Measurements from ENCODE around the gene SDC3. TPM values are rescaled to one million over a fixed set of nuclear protein-coding genes. Genes with fewer than 3 reads are reported as not detected.

SDC3 gene
- total and polyA plus RNA-seq, 2 of the 8 experiments (the other 6 are each of a cell fraction or from before 2014, with no cell fraction given), result 7.0 to 27.0 TPM

GRCh38 chr1:30857062-30857461, 51.5 kb downstream of the SDC3 start:
- no peak for FAIRE-seq
- H3K14ac ChIP-seq (ENCODE audit: insufficient read length), result no peak overlapping the region
- no peaks in the 10 kb centered on the region for H3K27me3 ChIP-seq (replicated peaks in 1 of 4; ENCODE audit: control insufficient read depth in 3 of 4, extremely low read depth in 1 of 4, insufficient read depth in 3 of 4, low read length in 3 of 4)
- no peak overlapping the region for H2AFZ ChIP-seq (ENCODE audit: low read length)
- no peak overlapping the region for H2BK20ac ChIP-seq (ENCODE audit: low read length)
- no peak overlapping the region for H3K4ac ChIP-seq (replicated peaks; ENCODE audit: insufficient read length, low read depth, low read length)
- H3K4me2 ChIP-seq (ENCODE audit: insufficient read depth in 1 of 2, low read depth in 2 of 2, low read length in 2 of 2), result no peak overlapping the region
- no peaks in the 10 kb centered on the region for H3K9me3 ChIP-seq (ENCODE audit: insufficient read depth in 2 of 2, low read depth in 1 of 2, low read length in 1 of 2)
- H2BK5ac ChIP-seq (ENCODE audit: low read depth, low read length), result 0 out of 2 replicates have a peak overlapping the region, but pooled peaks have one; percentile 54
- ChIA-PET POLR2A (ENCODE audit: partially characterized antibody) (interaction anchor here (1.1 to 1.7 kb wide), 2 partner anchors 10 to 28 kb away, joined by 3 to 4 read pairs; no protein-coding TSS in a partner anchor), CTCF (ENCODE audit: partially characterized antibody) (interaction anchor here (0.6 to 6.2 kb wide), 11 partner anchors 9 to 649 kb away, joined by 3 to 57 read pairs (median 4); no protein-coding TSS in a partner anchor)
- no peak overlapping the region for H4K91ac ChIP-seq (replicated peaks; ENCODE audit: insufficient read length, low read length)
- no peaks in the 10 kb centered on the region for H3K79me2 ChIP-seq (ENCODE audit: control insufficient read depth in 1 of 2, insufficient read depth in 2 of 2, low read length in 2 of 2)
- H2AK5ac ChIP-seq (ENCODE audit: low read depth, low read length), result no peak overlapping the region
- H3K23me2 ChIP-seq (ENCODE audit: low read depth, low read length), result peaks cover 1% of the 10 kb centered on the region; the same call in 1 of the 2 replicates
- no peak overlapping the region for H3K56ac ChIP-seq (replicated peaks; ENCODE audit: insufficient read length, low read depth, low read length)
- H4K20me1 ChIP-seq (replicated peaks in 1 of 2; ENCODE audit: control insufficient read depth in 1 of 2, insufficient read depth in 2 of 2, low read length in 2 of 2), result no peaks in the 10 kb centered on the region
- H3K18ac ChIP-seq (ENCODE audit: extremely low read depth, low read length), result no peak overlapping the region
- no peak overlapping the region for H3K27ac ChIP-seq (ENCODE audit: low read depth, low read length)
- no peak overlapping the region for H3K4me3 ChIP-seq (ENCODE audit: extremely low read depth in 1 of 4, insufficient read depth in 2 of 4, low read depth in 3 of 4, low read length in 4 of 4)
- H3K79me1 ChIP-seq (ENCODE audit: low read depth, low read length), result no peaks in the 10 kb centered on the region
- H3K4me1 ChIP-seq (replicated peaks in 1 of 4; ENCODE audit: control insufficient read depth in 3 of 4, insufficient read depth in 4 of 4, low read length in 3 of 4), result peaks cover 15 to 33% (median 24%) of the 10 kb centered on the region in 4 experiments
- H4K8ac ChIP-seq (ENCODE audit: extremely low read depth, insufficient read depth, low read length), result no peak overlapping the region
- H2BK120ac ChIP-seq (replicated peaks; ENCODE audit: low read depth, low read length), result no peak overlapping the region
- H3K9ac ChIP-seq (replicated peaks in 1 of 4; ENCODE audit: extremely low read depth in 1 of 4, low read depth in 3 of 4, low read length in 3 of 4), result no peak overlapping the region
- H3K23ac ChIP-seq (ENCODE audit: insufficient read length), result no peak overlapping the region
- H4K5ac ChIP-seq (ENCODE audit: insufficient read length, low read depth, low read length), result no peak overlapping the region
- H2BK15ac ChIP-seq (ENCODE audit: low read length), result no peak overlapping the region
- H3K36me3 ChIP-seq (ENCODE audit: control insufficient read depth in 2 of 4, insufficient read depth in 4 of 4, low read length in 3 of 4), result no peaks in the 10 kb centered on the region
- H2BK12ac ChIP-seq (ENCODE audit: low read depth, low read length), result no peak overlapping the region
- no peak for DNase-seq (ENCODE audit: low read depth in 1 of 2, low spot score in 2 of 2)
- TF ChIP-seq TAF1 (IDR thresholded peaks at IDR 0.05; ENCODE audit: low read depth, low read length) (no peak), EGR1 (IDR thresholded peaks at IDR 0.05; ENCODE audit: borderline replicate concordance, low read depth, low read length) (no peak), ZNF274 (IDR thresholded peaks at IDR 0.05; ENCODE audit: borderline replicate concordance, extremely low read depth, low read length) (no peak), KDM5A (IDR thresholded peaks at IDR 0.05; ENCODE audit: low read length) (no peak), PHF8 (conservative IDR thresholded peaks at IDR 0.05; ENCODE audit: low read depth, low read length) (no peak), MAFK (IDR thresholded peaks at IDR 0.05; ENCODE audit: low read depth, low read length) (no peak), POLR2AphosphoS5 (IDR thresholded peaks at IDR 0.05; ENCODE audit: low read depth, low read length) (no peak), ATF2 (IDR thresholded peaks at IDR 0.05; ENCODE audit: low read length) (no peak), RAD21 (IDR thresholded peaks at IDR 0.05 in 1 of 2, conservative IDR thresholded peaks at IDR 0.05 in 1 of 2; ENCODE audit: low read depth in 2 of 2, low read length in 2 of 2) (no peak), ASH2L (IDR thresholded peaks at IDR 0.05; ENCODE audit: low read length) (no peak), YY1 (IDR thresholded peaks at IDR 0.05; ENCODE audit: low read depth, low read length) (no peak), RFX5 (IDR thresholded peaks at IDR 0.05; ENCODE audit: borderline replicate concordance, low read depth, low read length) (no peak), BACH1 (IDR thresholded peaks at IDR 0.05; ENCODE audit: low read length) (no peak), CBX8 (IDR thresholded peaks at IDR 0.05; ENCODE audit: borderline replicate concordance, low read depth, low read length) (no peak)
